IMR-90 (cell line): ENCODE data around the gene PRKCH. TPM values are rescaled to one million over a fixed set of nuclear protein-coding genes. Genes with fewer than 3 reads are reported as not detected.

Experiments
- ATAC-seq: fragments of 200-7000 bp; cut with Tn5 transposase; 2 replicates; pipeline ENCODE4 v1.9.1; 2020; ENCODE audit warnings: low read depth, mild to moderate bottlenecking, moderate library complexity
- BruUV-seq: library from RNA; stranded (reverse); fragments of 400-500 nt; replicated peaks from 2 replicates; lab custom pipeline; 2021; lab: Mats Ljungman, UMichigan
- CTCF ChIA-PET: fragments of 300-600 bp; formaldehyde crosslinking; extraction: SDS; loops from one replicate; lab custom pipeline; 2021; ENCODE audit warnings: antibody characterized with exemption; lab: Yijun Ruan, JAX
- POLR2A ChIA-PET: fragments of 300-600 bp; sonication (Branson Sonifier 250); formaldehyde crosslinking; loops from one replicate; lab custom pipeline; 2022; ENCODE audit warnings: antibody characterized with exemption; ENCODE audit not compliant: unreplicated experiment; lab: Charles Lee
- DNase-seq: peaks from one replicate; pipeline ENCODE4 v3.0.0; 2013
- H2AFZ ChIP-seq: replicated peaks from 2 replicates; pipeline ENCODE3; 2013; ENCODE audit warnings: low read length, mild to moderate bottlenecking; ENCODE audit not compliant: poor library complexity
- H2AK5ac ChIP-seq: 2 replicates; pipeline ENCODE4 v1.6.1; 2013; ENCODE audit warnings: low read depth, low read length, inconsistent platforms
- H2AK9ac ChIP-seq: replicated peaks from 2 replicates; pipeline ENCODE3; 2013; ENCODE audit warnings: mild to moderate bottlenecking, low read depth, low read length, moderate library complexity; ENCODE audit not compliant: poor library complexity
- H2BK120ac ChIP-seq: 2 replicates; pipeline ENCODE4 v1.6.1; 2013; ENCODE audit warnings: low read depth, low read length, inconsistent platforms
- H2BK15ac ChIP-seq: 3 replicates; pipeline ENCODE4 v1.6.1; 2013; ENCODE audit warnings: low read depth, low read length, inconsistent platforms
- H2BK20ac ChIP-seq: 2 replicates; pipeline ENCODE4 v1.6.1; 2013; ENCODE audit warnings: low read depth, mild to moderate bottlenecking, inconsistent platforms, low read length, moderate library complexity
- H2BK5ac ChIP-seq: 2 replicates; pipeline ENCODE4 v1.6.1; 2013; ENCODE audit warnings: mild to moderate bottlenecking, low read depth, low read length, inconsistent platforms; ENCODE audit not compliant: poor library complexity, severe bottlenecking
- H3K14ac ChIP-seq: replicated peaks from 2 replicates; pipeline ENCODE4 v1.6.1; 2013; ENCODE audit warnings: low read depth, low read length, inconsistent platforms
- H3K18ac ChIP-seq: 2 replicates; pipeline ENCODE4 v1.6.1; 2013; ENCODE audit warnings: low read depth, low read length, control low read depth
- H3K23ac ChIP-seq: 2 replicates; pipeline ENCODE4 v1.6.1; 2013; ENCODE audit warnings: low read depth, low read length, inconsistent platforms
- H3K27ac ChIP-seq: 2 replicates; pipeline ENCODE4 v1.5.1; 2013; ENCODE audit warnings: mild to moderate bottlenecking, control low read depth, low read length; ENCODE audit not compliant: insufficient read depth
- H3K27me3 ChIP-seq: 2 replicates; pipeline ENCODE4 v1.6.1; 2013; ENCODE audit warnings: low read length; ENCODE audit not compliant: control insufficient read depth, insufficient read depth
- H3K36me3 ChIP-seq: 2 replicates; pipeline ENCODE4 v1.6.1; 2013; ENCODE audit warnings: low read length, mixed read lengths; ENCODE audit not compliant: control insufficient read depth, insufficient read depth
- H3K4ac ChIP-seq: 2 replicates; pipeline ENCODE4 v1.6.1; 2013; ENCODE audit warnings: low read depth, low read length, inconsistent platforms
- H3K4me1 ChIP-seq: 2 replicates; pipeline ENCODE4 v1.6.1; 2013; ENCODE audit warnings: low read length, mixed read lengths; ENCODE audit not compliant: control insufficient read depth, insufficient read depth
- H3K4me2 ChIP-seq: 2 replicates; pipeline ENCODE4 v1.6.1; 2013; ENCODE audit warnings: low read depth, mild to moderate bottlenecking, control low read depth, low read length, moderate library complexity
- H3K4me3 ChIP-seq: 2 replicates; pipeline ENCODE4 v1.5.1; 2013; ENCODE audit warnings: low read depth, mild to moderate bottlenecking, control low read depth, low read length, moderate library complexity; ENCODE audit not compliant: insufficient read depth
- H3K56ac ChIP-seq: 2 replicates; pipeline ENCODE4 v1.6.1; 2013; ENCODE audit warnings: low read length, inconsistent platforms; ENCODE audit not compliant: insufficient read depth; ENCODE audit errors: extremely low read depth
- H3K79me1 ChIP-seq, 2 experiments: 2 replicates each; pipeline ENCODE4 v1.6.1; 2013; ENCODE audit warnings: low read length in 2 of 2, inconsistent platforms in 1 of 2, low read depth in 1 of 2
- H3K9ac ChIP-seq: 2 replicates; pipeline ENCODE4 v1.6.1; 2013; ENCODE audit warnings: low read depth, low read length, control low read depth
- H3K9me1 ChIP-seq: 2 replicates; pipeline ENCODE4 v1.6.1; 2013; ENCODE audit warnings: low read length, inconsistent platforms; ENCODE audit not compliant: insufficient read depth
- H3K9me3 ChIP-seq: 2 replicates; pipeline ENCODE4 v1.6.1; 2013; ENCODE audit warnings: low read length; ENCODE audit not compliant: control insufficient read depth, insufficient read depth
- H4K20me1 ChIP-seq: 2 replicates; pipeline ENCODE4 v1.6.1; 2013; ENCODE audit warnings: low read length, inconsistent platforms; ENCODE audit not compliant: insufficient read depth
- H4K5ac ChIP-seq: 2 replicates; pipeline ENCODE4 v1.6.1; 2013; ENCODE audit warnings: mild to moderate bottlenecking, low read depth, low read length, control low read depth
- H4K8ac ChIP-seq, 2 experiments: 2 replicates each; pipeline ENCODE4 v1.6.1; 2013; ENCODE audit warnings: low read depth in 2 of 2, low read length in 2 of 2, control low read depth in 1 of 2, inconsistent platforms in 1 of 2
- H4K91ac ChIP-seq: 2 replicates; pipeline ENCODE4 v1.6.1; 2013; ENCODE audit warnings: low read depth, low read length, inconsistent platforms; ENCODE audit not compliant: insufficient read depth
- BHLHE40 ChIP-seq: fragments of 150-350 bp; IDR thresholded peaks from 2 replicates; pipeline ENCODE4 v1.6.1; 2016; ENCODE audit warnings: mild to moderate bottlenecking, low read depth, low read length
- CHD1 ChIP-seq: IDR thresholded peaks from 2 replicates; pipeline ENCODE4 v1.6.1; 2012; ENCODE audit warnings: low read depth, low read length, improper control_type of control experiment
- ELK1 ChIP-seq: fragments of 150-350 bp; IDR thresholded peaks from 2 replicates; pipeline ENCODE4 v1.6.1; 2016; ENCODE audit warnings: low read depth, mild to moderate bottlenecking, low read length, moderate library complexity, borderline replicate concordance
- FOS ChIP-seq: fragments of 150-350 bp; IDR thresholded peaks from 2 replicates; pipeline ENCODE4 v1.6.1; 2016; ENCODE audit warnings: low read depth, low read length
- MAZ ChIP-seq: IDR thresholded peaks from 2 replicates; pipeline ENCODE4 v1.6.1; 2012; ENCODE audit warnings: low read depth, mild to moderate bottlenecking, low read length, improper control_type of control experiment, moderate library complexity, borderline replicate concordance
- RAD21 ChIP-seq: IDR thresholded peaks from 2 replicates; pipeline ENCODE4 v1.6.1; 2012; ENCODE audit warnings: low read length, improper control_type of control experiment
- RFX5 ChIP-seq: IDR thresholded peaks from 2 replicates; pipeline ENCODE4 v1.8.0; 2012; ENCODE audit warnings: low read depth, mild to moderate bottlenecking, low read length, moderate library complexity
- SMC3 ChIP-seq: fragments of 150-350 bp; IDR thresholded peaks from 2 replicates; pipeline ENCODE4 v1.6.1; 2016; ENCODE audit warnings: low read depth, mild to moderate bottlenecking, antibody characterized with exemption, low read length, moderate library complexity
- WGBS, 2 experiments: methylation state at CpG; one replicate each; pipeline versions ENCODE4 v1.1.5 to v1.1.7; 2013; ENCODE audit warnings: missing lambda C conversion rate in 2 of 2; ENCODE audit not compliant: insufficient read length in 1 of 2; ENCODE audit errors: extremely low coverage in 2 of 2; 5-methylcytosine and 5-hydroxymethylcytosine counted together
- dilution Hi-C: fragments of 300-500 bp; cut with HindIII; formaldehyde crosslinking; loops from one replicate; pipeline ENCODE4 v1.14.3; 2018; ENCODE audit warnings: low sequenced_read_pairs; ENCODE audit not compliant: unreplicated experiment
- in situ Hi-C: fragments of 300-500 bp; cut with MboI; formaldehyde crosslinking; loops from 3 replicates; pipeline ENCODE4 v1.14.3; 2019; ENCODE audit warnings: low sequenced_read_pairs, inconsistent platforms, mixed read lengths
- intact Hi-C: fragments of 100-400 bp; cut with micrococcal nuclease; formaldehyde crosslinking; loops from 2 replicates; pipeline ENCODE4 v1.10.0; 2022
- polyA plus RNA-seq, 3 experiments: library from polyadenylated mRNA; depleted of rRNA; stranded (reverse); fragments of >200 nt; gene quantifications; 2 replicates each; pipeline ENCODE4 v1.2.3, GENCODE V29; 2012; ENCODE audit warnings: low replicate concordance in 1 of 3
- total RNA-seq: library from RNA; depleted of rRNA; stranded (reverse); fragments of >200 nt; gene quantifications from 2 replicates; pipeline ENCODE4 v1.2.3, GENCODE V29; 2012

PRKCH gene
- total and polyA plus RNA-seq, 2 of the 4 experiments (the other 2 are of a cell fraction), result 1.6 to 2.3 TPM

- POLR2A ChIA-PET, result no interaction called here
- no TSS peak for BruUV-seq
- H2BK20ac ChIP-seq, result peak overlapping the region; percentile 72; the same call in 1 of the 2 replicates
Observed at GRCh38 chr14:61544448-61545330, 223.3 kb downstream of the PRKCH start.

More at GRCh38 chr14:61544448-61545330, 223.3 kb downstream of the PRKCH start:
- no peaks in the 10 kb centered on the region for H3K36me3 ChIP-seq
- no peaks in the 10 kb centered on the region for H3K27me3 ChIP-seq
- peak overlapping the region; percentile 49 for H2BK15ac ChIP-seq
- 92% methylated on average over 7 of the region's 14 CpGs; no CpG with 5 or more reads in 1 of the 2 experiments for WGBS, 2 experiments
- CTCF ChIA-PET, result no interaction called here
- ATAC-seq (no peak), DNase-seq (no peak)
- H3K9ac ChIP-seq, result no peak overlapping the region
- peaks cover 41% of the 10 kb centered on the region for H3K4me1 ChIP-seq
- intact Hi-C loops (no loop called here), dilution Hi-C loops (no loop called here), in situ Hi-C loops (no loop called here)
- H2BK5ac ChIP-seq, result no peak overlapping the region
- 0 out of 2 replicates have a peak overlapping the region, but pooled peaks have one; percentile 19 for H3K27ac ChIP-seq
- peak overlapping the region; percentile 74 for H4K91ac ChIP-seq
- H2BK120ac ChIP-seq, result peak overlapping the region; percentile 62
- H3K4me3 ChIP-seq, result no peak overlapping the region
- H2AK5ac ChIP-seq, result peak overlapping the region; percentile 74
- peak overlapping the region; percentile 69 to 71; a peak in 3 of 4 replicates for H4K8ac ChIP-seq
- no peak overlapping the region for H3K4me2 ChIP-seq
- H2AFZ ChIP-seq, result no peak overlapping the region
- peak overlapping the region; percentile 72 for H4K5ac ChIP-seq
- no peak overlapping the region for H3K56ac ChIP-seq
- peak overlapping the region; percentile 50 for H3K14ac ChIP-seq
- H3K9me1 ChIP-seq, result peaks cover 13% of the 10 kb centered on the region
- peak overlapping the region; percentile 12 for H2AK9ac ChIP-seq
- H4K20me1 ChIP-seq, result no peaks in the 10 kb centered on the region
- H3K18ac ChIP-seq, result peak overlapping the region; percentile 75; the same call in 1 of the 2 replicates
- H3K9me3 ChIP-seq, result no peaks in the 10 kb centered on the region
- TF ChIP-seq BHLHE40 (no peak), MAZ (no peak), ELK1 (no peak), RAD21 (no peak), SMC3 (no peak), FOS (no peak), RFX5 (no peak), CHD1 (no peak)
- H3K4ac ChIP-seq, result peak overlapping the region; percentile 52
- H3K23ac ChIP-seq, result 0 out of 2 replicates have a peak overlapping the region, but pooled peaks have one; percentile 29
- H3K79me1 ChIP-seq, result 0 out of 4 replicates have a peak, but pooled peaks cover 0 to 3% of the 10 kb centered on the region in 2 experiments
